Measurements from ENCODE around the gene RRAD. TPM values are rescaled to one million over a fixed set of nuclear protein-coding genes. Genes with fewer than 3 reads are reported as not detected.

RRAD gene
- total RNA-seq (2022; extraction: Qiagen RNA extraction; ENCODE audit: low read depth): 7.2 to 19.8 TPM (median 11.7 TPM) in 5 replicates

GRCh38 chr16:66925322-66925840 lies at the start of gene RRAD:
RRAD (minus strand) TSS chr16:66925535; CDS start chr16:66925179, 356 bp downstream.

GRCh38 chr16:66961065-66961744 lies 35.9 kb upstream of the RRAD start, which contains the start of gene CES3:
CES3 (plus strand) TSS chr16:66961266; CDS start chr16:66961308, 42 bp downstream.

GRCh38 chr16:66935314-66936011 lies 10.1 kb upstream of the RRAD start, which contains the start of gene CES2:
CES2 (plus strand) TSS chr16:66935516; CDS start chr16:66935636, 120 bp downstream.

GRCh38 chr16:66934138-66934838 lies 9.0 kb upstream of the RRAD start, which contains the start of gene CIAO2B:
CIAO2B (minus strand) TSS chr16:66934402; CDS start chr16:66934364, 38 bp downstream.

GRCh38 chr16:66918803-66919568 lies 6.3 kb downstream of the RRAD start, which contains the start of gene CDH16:
CDH16 (minus strand) TSS chr16:66918885; CDS start chr16:66918065, 820 bp downstream.

GRCh38 chr16:66880288-66881013 lies 44.9 kb downstream of the RRAD start, which contains the start of gene PDP2:
PDP2 (plus strand) TSS chr16:66880515; CDS start chr16:66884285, 3,770 bp downstream.

Other genes starting within 250 kb of the RRAD start
- gene CMTM4, start 228.8 kb downstream of the RRAD start, total RNA-seq (2022; extraction: Qiagen RNA extraction; ENCODE audit: low read depth): 20.7 to 34.6 TPM (median 31.2 TPM) in 5 replicates
- gene DYNC1LI2, start 173.9 kb downstream of the RRAD start, total RNA-seq (2022; extraction: Qiagen RNA extraction; ENCODE audit: low read depth): 42.7 to 59.9 TPM (median 51.9 TPM) in 5 replicates
- 0.07 TPM in 1 of 5 replicates, not detected in the others for gene TERB1, start 124.0 kb downstream of the RRAD start, total RNA-seq (2022; extraction: Qiagen RNA extraction; ENCODE audit: low read depth)
- 60.5 to 71.9 TPM (median 70.8 TPM) in 5 replicates for gene NAE1, start 94.6 kb downstream of the RRAD start, total RNA-seq (2022; extraction: Qiagen RNA extraction; ENCODE audit: low read depth)
- 0.07 TPM in 1 of 5 replicates, not detected in the others for gene CA7, start 81.1 kb downstream of the RRAD start, total RNA-seq (2022; extraction: Qiagen RNA extraction; ENCODE audit: low read depth)
- gene PDP2, start 45.0 kb downstream of the RRAD start, total RNA-seq (2022; extraction: Qiagen RNA extraction; ENCODE audit: low read depth): 5.4 to 7.6 TPM (median 5.6 TPM) in 5 replicates
- gene CDH16, start 6.7 kb downstream of the RRAD start, total RNA-seq (2022; extraction: Qiagen RNA extraction; ENCODE audit: low read depth): 0.16 to 0.28 TPM (median 0.23 TPM) in 5 replicates
- 121 to 175 TPM (median 171 TPM) in 5 replicates for gene CIAO2B, start 8.9 kb upstream of the RRAD start, total RNA-seq (2022; extraction: Qiagen RNA extraction; ENCODE audit: low read depth)
- gene CES2, start 10.0 kb upstream of the RRAD start, total RNA-seq (2022; extraction: Qiagen RNA extraction; ENCODE audit: low read depth): 27.5 to 30.8 TPM (median 28.4 TPM) in 5 replicates
- 1.7 to 2.3 TPM (median 2.0 TPM) in 5 replicates for gene CES3, start 35.7 kb upstream of the RRAD start, total RNA-seq (2022; extraction: Qiagen RNA extraction; ENCODE audit: low read depth)
- gene CES4A, start 63.1 kb upstream of the RRAD start, total RNA-seq (2022; extraction: Qiagen RNA extraction; ENCODE audit: low read depth): 1.3 to 2.1 TPM (median 1.6 TPM) in 5 replicates
- 45.0 to 53.6 TPM (median 50.3 TPM) in 5 replicates for gene CBFB, start 103.6 kb upstream of the RRAD start, total RNA-seq (2022; extraction: Qiagen RNA extraction; ENCODE audit: low read depth)
- 22.2 to 24.5 TPM (median 23.4 TPM) in 5 replicates for gene PHAF1, start 184.4 kb upstream of the RRAD start, total RNA-seq (2022; extraction: Qiagen RNA extraction; ENCODE audit: low read depth)
- gene B3GNT9, start 225.5 kb upstream of the RRAD start, total RNA-seq (2022; extraction: Qiagen RNA extraction; ENCODE audit: low read depth): 5.7 to 8.5 TPM (median 7.9 TPM) in 5 replicates
- gene TRADD, start 234.4 kb upstream of the RRAD start, total RNA-seq (2022; extraction: Qiagen RNA extraction; ENCODE audit: low read depth): 10.7 to 20.7 TPM (median 20.5 TPM) in 5 replicates
- 5.2 to 9.5 TPM (median 8.5 TPM) in 5 replicates for gene FBXL8, start 234.4 kb upstream of the RRAD start, total RNA-seq (2022; extraction: Qiagen RNA extraction; ENCODE audit: low read depth)
- 11.9 to 16.0 TPM (median 14.6 TPM) in 5 replicates for gene HSF4, start 239.2 kb upstream of the RRAD start, total RNA-seq (2022; extraction: Qiagen RNA extraction; ENCODE audit: low read depth)
- 44.9 to 52.4 TPM (median 50.2 TPM) in 5 replicates for gene NOL3, start 245.0 kb upstream of the RRAD start, total RNA-seq (2022; extraction: Qiagen RNA extraction; ENCODE audit: low read depth)

Data from A549 treated with CpdA at 1 μM for 4 hours (cell line).